GM19043 (cell line): ENCODE data around the gene PCBD2.
"Not testable (repeated sequence)": the region's sequence is repeated elsewhere in the genome, so short reads cannot be mapped to it uniquely, and the experiment has no call there.

Source experiments
- ATAC-seq: cut with Tn5 transposase; IDR thresholded peaks from one replicate; pipeline ENCODE4 v1.9.1; 2021; ENCODE audit warnings: low read depth; ENCODE audit not compliant: unreplicated experiment

The PCBD2 gene

DNA sequence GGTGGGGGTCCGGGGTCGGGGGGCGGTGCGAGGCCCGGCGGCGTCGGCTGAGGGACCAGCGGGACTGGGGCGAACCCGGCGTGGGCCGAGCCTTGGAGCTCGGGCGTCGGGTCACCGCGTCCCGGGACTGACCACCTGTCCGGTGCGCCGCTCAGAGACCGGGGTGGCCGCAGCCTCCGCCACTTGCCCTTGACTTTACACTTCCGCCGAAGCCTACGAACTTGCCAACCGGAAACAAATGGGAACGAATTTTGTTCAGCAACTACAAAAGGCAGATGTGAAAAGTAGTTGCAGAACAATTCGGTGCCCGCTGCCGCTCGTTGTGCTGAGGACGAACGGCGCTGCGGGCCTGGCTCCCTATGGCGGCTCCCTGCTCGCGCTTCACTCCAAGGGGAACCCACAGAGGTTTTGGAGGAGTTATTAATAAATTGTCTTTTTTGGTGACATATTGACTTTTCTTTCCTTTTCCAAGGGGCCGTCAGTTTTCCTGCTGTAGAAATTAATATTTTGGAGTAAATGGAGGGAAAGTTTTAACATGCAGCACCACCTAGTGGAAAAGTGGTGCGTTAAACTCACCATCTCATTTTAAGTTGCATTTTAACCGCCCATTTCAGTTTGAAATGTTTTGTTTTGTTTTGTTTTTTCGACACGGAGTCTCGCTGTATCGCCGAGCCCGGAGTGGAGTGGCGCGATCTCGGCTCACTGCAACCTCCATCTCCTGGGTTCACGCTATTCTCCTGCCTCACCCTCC lies 490 bp downstream of the PCBD2 start:
- peak; percentile 18 for ATAC-seq

DNA sequence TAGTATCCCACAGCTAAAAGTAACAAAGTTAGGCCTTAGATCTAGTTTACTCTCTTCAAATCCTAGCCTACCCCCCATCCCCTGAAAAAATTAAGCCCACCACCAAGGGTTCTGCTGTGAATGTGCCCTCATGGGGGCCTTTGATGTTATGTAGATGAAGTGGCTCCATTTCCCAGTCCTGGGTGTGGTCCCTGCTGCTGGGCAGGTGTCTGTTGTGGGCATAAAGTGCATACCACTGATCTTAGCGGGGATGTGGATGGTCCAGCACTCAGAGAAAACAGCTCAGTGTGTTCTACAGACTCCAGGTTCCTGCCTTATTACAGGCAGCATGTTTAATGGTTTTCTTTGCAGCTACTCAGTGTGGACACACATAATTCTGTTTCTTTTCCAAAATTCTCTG lies 1.9 kb downstream of the PCBD2 start:
- ATAC-seq, result no peak

DNA sequence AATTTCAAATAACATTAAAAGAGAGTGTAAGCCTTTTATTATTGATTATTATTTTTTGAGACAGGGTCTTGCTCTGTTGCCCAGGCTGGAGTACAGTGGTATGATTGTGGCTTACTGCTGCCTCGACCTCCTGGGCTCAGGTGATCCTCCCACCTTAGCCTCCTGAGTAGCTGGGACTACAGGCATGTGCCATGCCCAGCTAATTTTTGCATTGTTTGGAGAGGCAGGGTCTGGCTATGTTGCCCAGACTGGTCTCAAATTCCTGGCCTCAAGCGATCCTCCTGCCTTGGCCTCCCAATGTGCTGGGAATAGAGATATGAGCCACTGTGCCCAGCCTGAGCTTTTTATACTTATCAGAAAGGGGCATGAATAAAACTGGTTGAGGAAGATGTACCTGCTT lies 5.8 kb downstream of the PCBD2 start:
- ATAC-seq, result not testable (repeated sequence)

DNA sequence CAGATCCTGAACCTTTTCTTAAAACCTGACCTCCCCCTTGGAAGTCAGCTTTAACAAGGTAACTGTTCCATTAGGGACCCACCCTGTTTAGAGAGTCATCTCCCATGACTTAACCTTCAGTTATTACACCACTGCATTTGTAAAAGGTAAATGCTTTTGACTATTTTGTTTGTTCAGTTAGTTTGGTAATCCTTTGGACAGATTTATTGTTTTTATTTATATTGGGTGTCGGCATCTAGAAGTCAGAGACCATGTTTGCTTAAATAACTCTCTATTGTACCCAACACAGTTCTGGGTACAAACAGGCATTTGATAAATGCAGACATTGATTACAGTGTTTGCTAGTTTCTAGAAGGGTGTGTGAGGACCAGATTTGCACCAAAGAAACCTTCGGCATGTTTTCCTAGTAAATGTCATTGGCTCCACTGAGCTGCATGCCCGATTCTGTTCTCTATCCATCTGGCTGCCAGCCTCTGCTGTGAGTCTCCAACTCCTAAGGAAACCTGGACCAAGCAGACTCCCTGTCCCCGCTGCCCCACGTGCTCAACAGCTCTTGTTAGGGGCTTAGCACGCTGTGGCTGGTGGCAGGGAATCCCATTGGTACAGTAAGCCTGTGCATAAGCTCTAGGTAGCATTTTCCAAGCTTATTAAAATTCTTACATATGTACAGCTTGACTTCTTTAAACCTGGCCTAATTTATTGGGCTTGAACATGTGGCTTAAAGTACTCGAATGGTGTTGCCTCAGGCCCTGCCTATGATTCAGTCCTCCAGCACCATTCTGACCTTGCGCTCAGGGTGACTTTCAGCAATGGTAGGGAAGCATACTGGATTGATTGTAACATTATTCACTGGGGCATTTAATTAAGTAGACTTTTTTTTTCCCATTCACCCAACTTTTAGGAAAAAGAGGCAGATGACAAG lies 6.6 kb downstream of the PCBD2 start:
- ATAC-seq, result no peak

DNA sequence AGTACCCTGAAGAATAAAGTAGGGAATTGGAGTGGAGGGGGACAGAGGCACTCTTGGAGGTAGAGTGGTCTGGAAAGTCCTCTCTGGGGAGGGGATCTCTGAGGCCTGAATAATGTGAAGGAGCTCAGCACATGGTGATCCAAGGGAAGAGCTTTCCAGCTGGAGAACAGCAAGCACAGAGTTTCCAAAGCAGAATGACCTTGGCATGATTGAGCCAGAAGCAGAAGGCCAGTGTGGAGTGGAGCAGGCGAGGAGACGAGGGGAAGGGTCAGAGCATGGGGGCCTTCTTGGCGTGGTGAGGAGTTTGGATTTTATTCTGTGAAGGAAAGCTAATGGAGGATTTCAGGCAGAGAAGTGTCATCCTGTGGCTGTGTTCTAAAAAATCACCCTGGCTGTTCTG lies 8.3 kb downstream of the PCBD2 start:
- ATAC-seq, result no peak

DNA sequence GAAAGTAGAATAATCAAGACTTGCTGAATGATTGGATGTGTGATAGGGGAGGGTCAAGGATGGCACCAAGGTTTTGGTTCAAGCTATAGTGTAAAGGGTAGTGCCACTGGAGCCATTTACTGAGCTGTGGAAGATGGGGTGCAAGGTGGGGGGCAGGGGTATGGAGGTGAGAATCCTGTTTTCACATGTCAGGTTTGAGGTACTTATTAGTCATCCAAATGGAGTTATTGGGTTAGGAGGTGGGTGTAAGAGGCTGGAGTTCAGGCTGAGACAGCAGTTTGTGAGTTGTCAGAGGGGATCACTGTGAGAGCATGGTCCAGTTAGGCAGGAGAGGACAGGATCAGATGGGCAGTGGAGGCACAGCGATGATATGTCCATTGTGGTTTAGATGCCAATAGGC lies 8.9 kb downstream of the PCBD2 start:
- no peak for ATAC-seq

DNA sequence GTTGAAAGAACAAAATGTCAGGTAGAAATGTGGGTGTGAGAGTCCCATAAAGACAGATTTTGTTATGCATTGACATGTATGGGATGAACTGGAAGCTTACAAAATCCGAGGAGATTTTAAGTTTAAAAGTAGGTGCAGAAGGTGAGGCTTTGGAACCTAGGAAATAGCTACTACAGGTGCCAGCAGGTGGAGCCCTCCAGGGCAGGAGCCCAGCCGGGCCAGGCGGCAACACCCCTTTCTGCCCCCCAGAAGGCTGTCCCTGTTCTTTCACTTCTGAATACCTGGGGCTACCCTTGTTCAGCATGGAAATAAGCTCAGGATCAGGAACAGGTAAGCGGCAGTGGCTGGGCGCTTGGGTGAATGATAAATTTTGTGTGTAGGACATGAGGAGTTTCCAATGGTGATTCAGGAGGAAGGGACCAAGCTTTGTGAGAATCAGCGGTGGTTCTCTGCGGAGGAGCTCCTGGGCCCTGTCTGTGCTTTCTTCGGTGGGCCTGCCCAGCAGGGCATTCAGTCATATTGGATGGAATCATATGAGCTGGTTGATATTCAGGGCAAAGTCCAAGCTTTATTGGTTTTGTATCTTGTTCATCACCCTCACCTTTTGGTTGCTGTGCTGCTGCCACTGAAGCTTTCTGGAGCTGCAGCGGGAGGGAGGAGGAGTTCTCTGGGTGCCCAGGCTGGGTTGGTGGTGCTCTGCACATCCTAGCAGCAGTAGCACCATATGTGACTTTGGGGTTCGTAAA lies 12.3 kb downstream of the PCBD2 start:
- no peak for ATAC-seq

DNA sequence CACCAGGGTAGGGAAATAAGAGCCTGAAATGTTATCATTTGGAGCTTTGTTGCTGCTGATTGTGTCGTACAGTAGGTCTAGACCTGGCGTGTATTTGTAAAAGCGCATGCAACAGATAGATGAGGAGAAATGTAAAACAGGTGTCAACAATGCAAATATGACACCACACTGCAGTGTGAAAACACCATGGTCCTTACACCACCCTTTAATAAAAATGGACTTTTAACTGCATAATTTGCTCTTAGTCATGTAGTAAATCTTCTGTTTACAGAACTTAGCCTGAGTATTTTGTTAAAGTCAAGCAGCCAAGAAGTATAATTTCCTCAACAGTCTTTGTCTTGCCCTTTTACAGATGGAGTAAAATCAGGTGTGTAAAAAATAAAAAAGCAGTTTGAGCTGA lies 13.9 kb downstream of the PCBD2 start:
- no peak for ATAC-seq

DNA sequence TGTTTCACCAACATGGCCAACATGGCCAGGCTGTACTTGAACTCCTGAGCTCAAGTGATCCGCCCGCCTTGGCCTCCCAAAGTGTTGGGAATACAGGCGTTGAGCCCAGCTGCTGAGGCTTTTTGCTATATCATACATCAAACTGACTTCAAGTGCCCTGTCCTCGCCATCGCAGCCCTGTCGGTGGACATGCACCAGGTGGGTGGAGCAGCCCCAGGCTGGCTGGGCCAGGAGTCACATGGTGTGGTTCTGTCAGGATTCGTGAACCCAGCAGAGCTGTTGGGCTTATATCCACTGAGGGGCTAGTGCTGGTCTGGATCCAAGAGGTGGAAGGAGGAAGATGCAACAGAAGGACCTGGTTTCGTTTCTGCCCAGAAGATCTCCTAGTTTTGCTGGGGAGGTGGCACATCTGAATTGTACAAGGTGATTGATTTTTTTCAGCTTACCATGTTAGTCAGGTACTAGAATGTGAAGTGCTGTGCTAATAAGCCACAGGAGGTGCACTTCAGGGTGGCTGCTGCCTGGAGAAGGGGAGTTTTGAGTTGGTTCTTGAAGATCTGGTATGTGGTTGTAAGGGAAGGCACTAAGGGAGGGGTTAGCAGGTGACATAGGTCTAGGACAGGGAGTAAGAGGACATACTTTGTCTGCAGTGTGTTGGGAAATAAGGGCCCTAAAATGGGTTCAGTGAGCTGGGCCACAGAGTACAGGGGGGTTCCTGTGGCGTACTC lies 16.1 kb downstream of the PCBD2 start:
- no peak for ATAC-seq

DNA sequence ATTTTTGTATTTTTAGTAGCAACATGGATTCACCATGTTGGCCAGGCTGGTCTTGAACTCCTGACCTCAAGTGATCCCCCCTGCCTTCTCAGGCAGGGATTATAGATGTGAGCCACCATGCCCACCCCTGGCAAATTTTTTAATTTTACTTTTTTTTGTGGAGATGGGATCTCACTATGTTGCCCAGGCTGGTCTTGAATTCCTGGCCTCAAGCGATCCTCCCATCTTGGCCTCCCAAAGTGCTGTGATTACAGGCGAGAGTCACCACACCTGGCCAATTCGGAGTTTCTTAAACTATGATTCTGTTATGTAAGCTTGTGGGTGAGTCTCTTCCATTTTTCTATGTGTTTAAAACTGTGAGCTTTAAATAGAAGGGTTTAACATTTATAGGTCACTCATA lies 27.6 kb downstream of the PCBD2 start:
- no peak for ATAC-seq

DNA sequence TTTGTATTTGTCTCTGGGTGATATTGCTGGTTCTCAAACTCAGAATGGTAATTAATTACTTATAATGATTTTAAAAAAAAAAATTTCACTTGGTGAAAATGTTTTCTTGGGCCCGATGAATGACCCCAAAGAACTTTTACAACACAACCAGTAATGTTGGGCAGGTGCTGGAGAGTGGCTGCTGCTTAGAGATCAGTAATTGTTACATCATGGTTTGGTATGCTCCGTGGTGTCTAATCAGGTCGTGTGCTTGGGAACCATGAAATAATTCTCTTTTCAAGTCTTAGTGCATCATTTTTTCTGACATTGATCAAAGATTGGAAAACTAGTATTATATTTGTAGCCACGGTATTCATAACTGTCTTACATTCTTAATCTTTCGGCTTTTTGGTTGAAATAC lies 29.3 kb downstream of the PCBD2 start:
- ATAC-seq, result no peak

DNA sequence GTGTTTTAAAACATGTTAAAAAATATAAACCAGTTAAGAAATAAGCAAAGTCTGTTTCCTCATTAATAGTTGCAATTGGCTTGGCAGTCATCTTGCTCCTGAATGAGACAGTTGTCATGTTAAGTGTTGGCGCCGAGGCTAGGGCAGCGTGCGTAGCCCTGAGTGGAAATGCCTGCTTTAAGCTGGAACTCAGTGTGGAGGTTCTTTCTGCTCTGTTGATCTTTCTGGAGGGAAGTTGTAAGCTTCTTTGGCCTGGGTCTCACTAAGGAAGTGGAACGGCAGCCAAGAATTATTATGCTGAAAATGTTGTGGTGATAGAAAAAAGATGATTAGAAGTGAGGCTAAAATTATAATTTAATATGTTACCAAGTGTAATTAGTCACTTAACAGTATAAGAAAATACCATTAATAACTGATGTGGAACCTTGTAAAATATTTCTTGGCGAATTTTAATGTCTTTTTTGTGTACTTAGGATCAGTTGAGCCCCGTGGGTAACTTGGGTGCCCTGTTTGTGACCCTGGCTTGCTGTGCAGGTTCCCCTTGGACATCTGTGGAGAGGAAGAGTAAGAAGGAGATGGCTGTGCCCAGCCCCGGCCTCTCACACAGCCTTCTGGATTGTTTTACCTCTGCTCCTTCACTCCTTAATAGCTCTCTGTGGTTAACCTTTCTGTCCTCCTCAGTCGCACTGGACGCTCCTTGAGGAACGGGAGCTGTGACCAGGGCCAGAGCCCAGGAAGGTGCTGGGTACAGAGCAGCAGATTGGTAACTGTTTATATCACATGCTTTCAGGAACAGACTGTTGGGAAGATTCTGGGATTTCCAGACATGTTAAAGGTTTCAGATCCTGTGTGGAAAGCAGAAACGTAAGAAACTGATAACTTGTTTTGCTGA lies 31.0 kb downstream of the PCBD2 start:
- no peak for ATAC-seq

DNA sequence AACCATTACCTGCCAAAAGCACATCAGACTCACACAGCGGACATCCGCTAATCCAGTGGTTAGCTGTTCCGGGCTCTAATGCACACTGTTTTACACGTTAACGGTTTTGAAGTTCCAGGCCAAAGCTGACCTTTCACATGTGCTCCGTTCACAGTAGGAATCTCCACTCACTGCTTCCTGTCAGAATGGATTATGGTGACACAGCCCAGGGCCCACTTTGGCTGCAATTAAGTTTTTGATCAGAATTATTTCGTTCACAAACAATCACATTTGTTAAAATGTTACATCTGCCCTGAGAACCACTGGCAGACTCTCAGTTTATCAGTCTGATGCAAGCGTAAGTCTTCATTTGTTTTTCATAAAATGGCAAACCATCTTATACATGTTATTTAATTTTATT lies 32.6 kb downstream of the PCBD2 start:
- no peak for ATAC-seq

DNA sequence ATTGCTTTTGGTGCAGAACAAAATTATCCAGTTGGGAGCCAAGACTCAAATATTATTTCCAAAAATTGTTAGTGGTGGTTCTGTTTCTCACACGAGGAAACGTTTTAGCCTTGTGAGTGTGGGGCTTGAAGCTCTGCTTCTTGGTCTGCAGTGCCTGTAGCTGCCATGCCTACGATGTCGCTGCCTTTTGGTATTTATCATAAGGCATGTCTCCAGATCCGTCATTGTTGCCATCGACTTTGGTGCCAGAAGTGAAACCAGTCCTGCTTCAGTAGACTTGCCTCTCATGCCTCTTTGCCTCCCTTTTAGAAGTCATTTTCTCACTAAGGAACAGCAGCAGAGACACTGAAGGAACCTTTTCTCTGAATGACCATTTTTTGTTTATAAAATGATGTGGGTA lies 33.1 kb downstream of the PCBD2 start:
- ATAC-seq, result no peak

DNA sequence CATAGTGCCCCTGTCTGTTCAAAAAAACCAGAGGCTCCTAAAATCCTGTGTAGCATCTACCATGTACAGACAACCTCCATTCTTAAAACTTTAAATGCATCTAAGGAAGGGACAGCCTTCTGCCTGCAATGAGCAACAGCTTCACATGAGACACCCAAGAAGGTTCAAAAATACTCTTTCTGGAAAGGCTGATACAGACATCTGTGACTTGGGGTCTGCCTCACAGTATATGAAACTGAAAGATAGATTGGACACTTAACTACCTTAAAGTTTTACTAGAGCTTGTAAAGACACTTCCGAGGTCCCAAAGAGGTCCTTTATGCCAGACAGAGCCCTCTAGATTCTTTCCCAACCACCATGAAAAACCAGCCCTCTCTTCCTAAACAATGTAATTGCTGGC lies 34.6 kb downstream of the PCBD2 start:
- ATAC-seq, result no peak

DNA sequence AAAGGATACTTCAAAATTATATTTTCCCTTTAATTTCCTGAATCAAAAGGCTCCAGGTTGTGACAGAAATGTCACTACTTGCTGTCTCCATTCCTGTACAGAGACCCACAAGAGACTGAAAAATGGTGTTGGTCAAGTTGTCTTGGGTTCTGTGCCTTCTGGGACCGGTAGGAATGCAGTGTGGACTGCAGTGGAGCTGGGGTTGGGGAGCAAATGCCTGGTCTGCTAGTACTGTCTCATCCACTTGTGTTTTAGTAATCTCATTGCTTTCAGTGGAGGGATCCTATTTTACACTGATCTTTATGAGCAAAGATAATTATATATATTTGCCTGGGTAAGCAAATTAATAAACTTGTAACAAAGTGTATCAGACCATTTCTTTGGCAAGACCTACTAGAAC lies 38.6 kb downstream of the PCBD2 start:
- no peak for ATAC-seq

DNA sequence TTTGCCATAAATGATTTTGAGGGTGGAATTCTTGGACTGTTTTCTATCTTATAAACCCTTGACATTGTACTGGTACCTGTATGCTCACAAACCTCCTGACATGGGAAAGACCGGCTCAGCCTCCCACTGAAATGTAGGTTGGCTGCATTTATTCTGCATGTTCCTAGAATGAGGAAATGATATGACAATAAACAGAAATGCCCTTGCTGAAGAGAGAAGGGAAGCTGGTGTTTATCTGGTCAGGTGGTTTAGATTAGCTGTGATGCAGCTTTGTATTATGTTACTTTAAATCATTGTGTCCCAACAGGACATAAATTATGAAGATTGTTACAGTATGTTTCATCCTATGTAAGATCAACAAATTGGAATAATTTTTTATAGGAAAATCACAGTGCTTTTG lies 39.7 kb downstream of the PCBD2 start:
- no peak for ATAC-seq

DNA sequence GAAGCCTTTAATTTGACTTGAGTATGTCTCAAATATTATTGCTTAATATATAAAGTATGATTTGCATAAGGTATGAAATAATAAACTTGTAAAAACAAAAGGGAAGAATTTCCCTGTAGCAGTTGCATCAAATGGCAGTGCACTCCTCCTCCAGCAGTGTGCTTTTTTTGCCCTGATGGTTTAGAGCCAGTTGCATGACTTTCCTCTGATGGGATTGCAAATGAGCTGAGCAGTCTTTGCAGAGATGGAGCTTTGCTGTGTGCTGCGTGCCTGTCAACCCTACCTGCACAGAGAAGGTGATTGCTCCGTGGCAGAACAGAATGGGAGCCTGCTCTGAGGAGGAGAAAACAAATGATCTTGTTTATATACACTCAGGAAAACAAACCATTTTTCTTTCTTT lies 40.1 kb downstream of the PCBD2 start:
- ATAC-seq, result no peak

DNA sequence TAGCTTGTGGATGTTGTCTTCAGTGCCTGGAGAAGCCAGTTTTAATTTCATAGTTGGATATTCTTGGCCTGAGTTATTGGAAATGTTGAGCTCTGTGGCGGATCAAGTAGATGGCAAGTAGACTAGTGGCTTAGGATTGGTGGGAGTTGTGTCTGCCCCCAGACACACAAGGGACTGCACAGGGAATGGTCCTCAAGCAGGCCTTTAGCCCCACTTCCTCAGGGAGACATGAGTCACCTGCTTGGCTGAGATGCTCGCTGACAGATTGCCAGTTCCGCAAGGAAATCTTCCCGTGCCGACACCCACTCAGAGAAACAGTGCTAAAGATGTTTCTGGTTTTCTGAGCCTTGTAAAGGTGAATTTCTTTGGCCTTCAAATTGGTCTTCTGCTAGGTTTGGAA lies 44.0 kb downstream of the PCBD2 start:
- no peak for ATAC-seq

DNA sequence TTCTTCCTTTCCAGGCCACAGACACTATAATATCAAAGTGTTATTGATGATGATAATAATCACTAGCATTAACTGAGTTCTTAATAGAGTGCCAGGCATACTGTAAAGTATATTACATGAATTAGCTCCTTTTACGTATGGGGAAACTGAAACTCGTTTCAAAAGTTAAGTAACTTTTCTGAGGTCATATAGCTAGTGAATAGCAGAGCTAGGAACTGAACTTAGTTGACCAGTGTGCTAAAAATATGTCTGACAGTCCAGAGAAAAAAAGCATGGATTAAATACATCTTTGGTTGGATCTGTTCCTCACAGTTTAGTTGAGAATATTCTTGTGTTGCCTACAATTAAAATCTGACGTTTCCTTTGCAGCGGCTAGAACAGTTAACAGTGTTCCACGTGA lies 44.4 kb downstream of the PCBD2 start:
- ATAC-seq, result no peak
